ENCODE results near the gene NAV3. TPM values are rescaled to one million over a fixed set of nuclear protein-coding genes. Genes with fewer than 3 reads are reported as not detected.

NAV3 gene
- total and polyA plus RNA-seq, 9 of the 15 experiments (the other 6 are each of a cell fraction or from before 2014, with no cell fraction given), result 0.04 TPM; not detected in 8

GRCh38 chr12:77946541-77947061 lies 115.9 kb downstream of the NAV3 start:
- ChIA-PET POLR2A (no interaction called here), CTCF (ENCODE audit: low intra/inter-chr PET ratio) (no interaction called here)
- Histone ChIP-seq H3K27ac (ENCODE audit: extremely low read depth, low read depth, low read length) (no peak overlapping the region), H4K20me1 (replicated peaks; ENCODE audit: control insufficient read depth, insufficient read depth, low read length) (no peaks in the 10 kb centered on the region), H3K79me2 (ENCODE audit: control insufficient read depth, insufficient read depth, low read length) (no peaks in the 10 kb centered on the region), H3K4me2 (ENCODE audit: insufficient read depth, low read length) (no peak overlapping the region), H3K9me3 (replicated peaks; ENCODE audit: control insufficient read depth, insufficient read depth, low read depth, low read length) (no peaks in the 10 kb centered on the region), H2AFZ (ENCODE audit: low read depth, low read length) (no peak overlapping the region), H3K9ac (ENCODE audit: insufficient read depth in 1 of 2, low read depth in 2 of 2, low read length in 2 of 2) (no peak overlapping the region), H3K27me3 (ENCODE audit: control insufficient read depth in 2 of 2, insufficient read depth in 2 of 2, low read length in 2 of 2) (no peaks in the 10 kb centered on the region), H3K4me1 (replicated peaks in 1 of 2; ENCODE audit: control insufficient read depth in 2 of 2, insufficient read depth in 2 of 2, low read length in 2 of 2) (no peaks in the 10 kb centered on the region), H3K9me1 (ENCODE audit: control insufficient read depth, insufficient read depth, low read length) (no peaks in the 10 kb centered on the region), H3K4me3 (no peak overlapping the region), H3K36me3 (ENCODE audit: control insufficient read depth, insufficient read depth, low read length) (no peaks in the 10 kb centered on the region)
- no peak for DNase-seq (ENCODE audit: extremely low read depth in 1 of 4, low spot score in 3 of 4)
- intact Hi-C loops (cut with micrococcal nuclease) (no loop called here), in situ Hi-C loops (cut with MboI) (no loop called here)
- TF ChIP-seq NR2F6 (CRISPR knock-in tag; IDR thresholded peaks at IDR 0.05) (no peak), CXXC5 (CRISPR knock-in tag; IDR thresholded peaks at IDR 0.05) (no peak), ZNF586 (CRISPR knock-in tag; conservative IDR thresholded peaks at IDR 0.05) (no peak), BRF1 (IDR thresholded peaks at IDR 0.05; ENCODE audit: borderline replicate concordance, extremely low read depth, insufficient read length) (no peak), ELF2 (CRISPR knock-in tag; IDR thresholded peaks at IDR 0.05) (no peak), TAF15 (IDR thresholded peaks at IDR 0.05; ENCODE audit: low read depth, low read length) (no peak), FOXP1 (CRISPR knock-in tag; IDR thresholded peaks at IDR 0.05) (no peak), TCF3 (CRISPR knock-in tag; IDR thresholded peaks at IDR 0.05) (no peak), U2AF1 (optimal IDR thresholded peaks at IDR 0.05; ENCODE audit: low read depth, low read length) (no peak), ZNF699 (CRISPR knock-in tag; IDR thresholded peaks at IDR 0.05; ENCODE audit: insufficient replicate concordance) (no peak), TCFL5 (CRISPR knock-in tag; conservative IDR thresholded peaks at IDR 0.05) (no peak), SAFB (IDR thresholded peaks at IDR 0.05; ENCODE audit: borderline replicate concordance, low read depth, low read length) (no peak)
- ATAC-seq, result no peak
- no TSS peak for BruUV-seq (replicated peaks)
- 5% methylated on average over 2 of the region's 2 CpGs for WGBS (ENCODE audit: insufficient coverage, low coverage, missing lambda C conversion rate)
- no peak for FAIRE-seq
